Large intestine (tissue), 3 donors: ENCODE results near the gene PJA2. TPM values are rescaled to one million over a fixed set of nuclear protein-coding genes. Genes with fewer than 3 reads are reported as not detected.

Source experiments
- DNase-seq, 2 donors: peaks; one replicate each; pipeline versions ENCODE4 v3.0.0 to v3.0.0-alpha.2; 2013
- H3K27ac ChIP-seq: one replicate; pipeline ENCODE4 v1.5.1; 2013; ENCODE audit warnings: low read length
- H3K27me3 ChIP-seq: 2 replicates; pipeline ENCODE4 v1.6.1; 2013; ENCODE audit warnings: low read length; ENCODE audit not compliant: control insufficient read depth, insufficient read depth
- H3K36me3 ChIP-seq: 2 replicates; pipeline ENCODE4 v1.6.1; 2013; ENCODE audit warnings: low read length; ENCODE audit not compliant: control insufficient read depth, insufficient read depth
- H3K4me1 ChIP-seq: one replicate; pipeline ENCODE4 v1.6.1; 2013; ENCODE audit warnings: low read length; ENCODE audit not compliant: control insufficient read depth, insufficient read depth
- H3K4me3 ChIP-seq: one replicate; pipeline ENCODE4 v1.5.1; 2013; ENCODE audit warnings: low read length
- H3K9me3 ChIP-seq: one replicate; pipeline ENCODE4 v1.6.1; 2013; ENCODE audit warnings: mild to moderate bottlenecking, low read depth, low read length, moderate library complexity; ENCODE audit not compliant: control insufficient read depth
- WGBS: methylation state at CpG from one replicate; pipeline ENCODE4 v1.1.5; 2013; ENCODE audit warnings: low lambda C conversion rate; ENCODE audit not compliant: insufficient coverage; 5-methylcytosine and 5-hydroxymethylcytosine counted together
- polyA plus RNA-seq: library from polyadenylated mRNA; unstranded; fragments of 120-200 nt; gene quantifications from one replicate; pipeline ENCODE4 v1.2.1, GENCODE V29; 2013

Gene PJA2
- polyA plus RNA-seq, 1 donor: 96.8 TPM

- Histone ChIP-seq H3K4me1 (peaks cover 10% of the 10 kb centered on the region), H3K4me3 (no peak overlapping the region), H3K9me3 (no peaks in the 10 kb centered on the region), H3K27ac (no peak overlapping the region), H3K27me3 (no peaks in the 10 kb centered on the region), H3K36me3 (peaks cover 5% of the 10 kb centered on the region)
- no peak for DNase-seq
- no CpG with 5 or more reads among the region's 3 CpGs for WGBS
These were observed 82.2 kb downstream of the PJA2 start for GRCh38 chr5:109327570-109327969.

DNA sequence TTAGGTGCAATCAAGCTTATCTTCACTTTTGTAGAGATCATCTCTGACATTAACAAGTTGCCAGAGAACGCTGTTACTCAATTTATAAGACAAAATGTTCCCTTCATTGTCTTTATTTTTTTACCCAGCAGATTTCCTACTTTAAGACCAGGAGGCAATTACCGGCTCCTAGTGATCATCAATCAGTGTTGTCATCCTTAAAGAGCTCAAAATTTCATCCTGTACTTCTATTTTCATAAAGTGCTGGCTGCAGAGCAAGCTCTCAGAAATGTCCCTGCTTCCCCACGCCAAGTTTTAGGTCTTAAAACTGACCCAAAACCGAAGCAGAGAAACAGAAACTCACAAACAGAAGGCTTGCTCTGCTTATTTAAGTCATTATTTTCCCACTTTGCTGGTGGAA, 82.9 kb downstream of the PJA2 start:
- Histone ChIP-seq H3K27ac (no peak overlapping the region), H3K4me1 (peaks cover 10% of the 10 kb centered on the region), H3K4me3 (no peak overlapping the region), H3K9me3 (no peaks in the 10 kb centered on the region), H3K36me3 (peaks cover 5% of the 10 kb centered on the region), H3K27me3 (no peaks in the 10 kb centered on the region)
- WGBS: no CpG with 5 or more reads among the region's 4 CpGs
- no peak for DNase-seq

GRCh38 chr5:109325456-109325855, 84.3 kb downstream of the PJA2 start:
- 24% methylated on average over 5 of the region's 5 CpGs for WGBS
- DNase-seq: no peak

GRCh38 chr5:109324931-109325330, 84.8 kb downstream of the PJA2 start:
- DNase-seq: no peak
- no CpG with 5 or more reads among the region's 5 CpGs for WGBS
- peaks cover 10% of the 10 kb centered on the region for H3K4me1 ChIP-seq
- H3K9me3 ChIP-seq: no peaks in the 10 kb centered on the region
- no peaks in the 10 kb centered on the region for H3K27me3 ChIP-seq
- peaks cover 2% of the 10 kb centered on the region for H3K36me3 ChIP-seq
- no peak overlapping the region for H3K27ac ChIP-seq
- no peak overlapping the region for H3K4me3 ChIP-seq

More at GRCh38 chr5:109325456-109325855, 84.3 kb downstream of the PJA2 start:
- Histone ChIP-seq H3K4me3 (no peak overlapping the region), H3K4me1 (peaks cover 10% of the 10 kb centered on the region), H3K36me3 (peaks cover 2% of the 10 kb centered on the region), H3K9me3 (no peaks in the 10 kb centered on the region), H3K27me3 (no peaks in the 10 kb centered on the region), H3K27ac (no peak overlapping the region)

GRCh38 chr5:109324351-109324750, 85.4 kb downstream of the PJA2 start:
- no peak for DNase-seq
- H3K4me3 ChIP-seq: no peak overlapping the region
- no peak overlapping the region for H3K27ac ChIP-seq
- no CpG with 5 or more reads among the region's 7 CpGs for WGBS
- H3K27me3 ChIP-seq: no peaks in the 10 kb centered on the region
- H3K4me1 ChIP-seq: peaks cover 9% of the 10 kb centered on the region
- H3K36me3 ChIP-seq: peaks cover 2% of the 10 kb centered on the region
- no peaks in the 10 kb centered on the region for H3K9me3 ChIP-seq

GRCh38 chr5:109322694-109323093, 87.1 kb downstream of the PJA2 start:
- Histone ChIP-seq H3K4me1 (no peaks in the 10 kb centered on the region), H3K27me3 (no peaks in the 10 kb centered on the region), H3K27ac (no peak overlapping the region), H3K9me3 (no peaks in the 10 kb centered on the region), H3K4me3 (no peak overlapping the region), H3K36me3 (no peaks in the 10 kb centered on the region)
- DNase-seq: no peak
- no CpG with 5 or more reads among the region's 4 CpGs for WGBS

- Histone ChIP-seq H3K4me3 (no peak overlapping the region), H3K27me3 (no peaks in the 10 kb centered on the region), H3K36me3 (no peaks in the 10 kb centered on the region), H3K4me1 (no peaks in the 10 kb centered on the region), H3K9me3 (no peaks in the 10 kb centered on the region), H3K27ac (no peak overlapping the region)
- 100% methylated on average over 1 of the region's 7 CpGs for WGBS
- no peak for DNase-seq
These were observed 90.4 kb downstream of the PJA2 start for GRCh38 chr5:109319351-109319750.

DNA sequence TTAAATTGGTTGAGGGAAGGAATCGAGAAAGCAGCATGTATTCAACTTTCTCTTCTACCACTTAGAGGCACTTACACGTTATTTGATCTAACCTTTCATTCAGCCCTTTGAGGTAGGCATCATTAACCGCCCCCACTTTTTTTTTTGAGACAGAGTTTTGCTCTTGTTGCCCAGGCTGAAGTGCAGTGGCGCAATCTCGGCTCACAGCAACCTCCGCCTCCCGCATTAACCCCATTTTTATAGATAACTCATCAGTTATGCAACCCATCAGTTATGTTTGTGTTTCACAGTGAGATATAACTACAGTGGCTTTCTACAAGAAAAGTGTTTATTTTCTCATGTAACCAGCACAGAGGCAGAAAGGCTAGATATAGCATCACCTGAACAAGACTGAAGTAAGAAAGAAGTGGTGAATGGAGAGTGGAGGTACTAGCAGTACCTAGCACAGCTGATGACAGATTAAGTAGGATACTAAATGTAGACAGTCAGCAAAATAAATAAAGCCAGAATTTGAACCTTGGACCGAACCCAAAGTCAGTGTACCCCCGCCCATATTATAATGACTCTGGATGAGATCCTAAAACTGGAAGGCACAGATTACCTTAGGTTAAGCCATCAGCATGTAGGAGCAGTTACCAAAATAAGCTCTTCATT, 91.2 kb downstream of the PJA2 start:
- H3K4me3 ChIP-seq: no peak overlapping the region
- H3K27ac ChIP-seq: no peak overlapping the region
- no peak for DNase-seq
- no peaks in the 10 kb centered on the region for H3K27me3 ChIP-seq
- no peaks in the 10 kb centered on the region for H3K36me3 ChIP-seq
- no peaks in the 10 kb centered on the region for H3K4me1 ChIP-seq
- no peaks in the 10 kb centered on the region for H3K9me3 ChIP-seq
- WGBS: no CpG with 5 or more reads among the region's 9 CpGs

DNA sequence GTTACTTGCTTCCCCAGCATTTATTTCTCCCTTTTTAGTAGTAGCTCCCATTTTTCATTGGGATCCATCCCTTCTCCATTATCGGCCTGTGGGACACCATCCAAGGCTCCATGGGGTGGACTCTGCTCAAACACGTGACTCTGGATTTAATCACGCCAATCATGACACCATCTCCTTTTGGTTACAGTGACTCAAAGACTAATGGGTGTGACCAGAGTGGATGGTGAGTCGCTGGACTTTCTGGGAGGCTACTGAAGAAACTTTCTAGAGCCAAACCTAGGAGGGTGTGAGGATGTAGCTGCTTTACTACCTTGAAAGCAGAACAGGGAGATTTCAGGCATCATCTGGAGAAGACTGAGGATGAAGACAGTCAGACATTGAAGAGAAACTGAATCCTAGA, 93.1 kb downstream of the PJA2 start:
- H3K4me1 ChIP-seq: no peaks in the 10 kb centered on the region
- H3K4me3 ChIP-seq: no peak overlapping the region
- WGBS: no CpG with 5 or more reads among the region's 4 CpGs
- H3K27ac ChIP-seq: no peak overlapping the region
- no peaks in the 10 kb centered on the region for H3K9me3 ChIP-seq
- no peaks in the 10 kb centered on the region for H3K36me3 ChIP-seq
- no peak for DNase-seq
- no peaks in the 10 kb centered on the region for H3K27me3 ChIP-seq

GRCh38 chr5:109315245-109315644, 94.5 kb downstream of the PJA2 start:
- Histone ChIP-seq H3K27me3 (no peaks in the 10 kb centered on the region), H3K4me1 (no peaks in the 10 kb centered on the region), H3K4me3 (no peak overlapping the region), H3K9me3 (no peaks in the 10 kb centered on the region), H3K27ac (no peak overlapping the region), H3K36me3 (no peaks in the 10 kb centered on the region)
- DNase-seq: no peak
- WGBS: no CpG with 5 or more reads among the region's 1 CpG

- H3K9me3 ChIP-seq: no peaks in the 10 kb centered on the region
- DNase-seq: no peak
- H3K4me3 ChIP-seq: no peak overlapping the region
- H3K27me3 ChIP-seq: no peaks in the 10 kb centered on the region
- no peaks in the 10 kb centered on the region for H3K36me3 ChIP-seq
- WGBS: no CpG with 5 or more reads among the region's 2 CpGs
- H3K4me1 ChIP-seq: peaks cover 2% of the 10 kb centered on the region
- no peak overlapping the region for H3K27ac ChIP-seq
These were observed 96.6 kb downstream of the PJA2 start for GRCh38 chr5:109313127-109313526.
